ENCODE data around the gene SNAI3.
A peak's percentile ranks its signal among the peaks of the same experiment; 100 is the strongest.

The SNAI3 gene

DNA sequence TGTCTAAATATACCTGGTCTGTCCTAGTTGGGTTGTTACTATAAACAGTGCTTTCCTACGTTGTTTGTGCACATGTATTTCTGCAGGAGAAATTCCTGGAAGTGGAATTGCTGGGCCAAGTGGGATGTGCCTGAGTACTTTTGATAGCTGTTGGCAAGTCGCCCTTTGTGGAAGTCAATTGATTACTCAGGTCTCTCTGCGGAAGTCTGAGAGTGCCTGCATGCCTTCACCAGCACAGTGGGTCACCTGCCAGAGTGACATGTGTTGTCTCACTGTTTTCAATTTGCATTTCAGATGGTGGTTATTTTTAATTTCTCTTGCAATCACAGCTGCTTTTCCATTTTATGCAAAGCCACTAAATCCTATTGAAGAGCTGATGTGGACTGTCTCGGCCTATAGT, 21.2 kb downstream of the SNAI3 start:
- DNase-seq: no peak

DNA sequence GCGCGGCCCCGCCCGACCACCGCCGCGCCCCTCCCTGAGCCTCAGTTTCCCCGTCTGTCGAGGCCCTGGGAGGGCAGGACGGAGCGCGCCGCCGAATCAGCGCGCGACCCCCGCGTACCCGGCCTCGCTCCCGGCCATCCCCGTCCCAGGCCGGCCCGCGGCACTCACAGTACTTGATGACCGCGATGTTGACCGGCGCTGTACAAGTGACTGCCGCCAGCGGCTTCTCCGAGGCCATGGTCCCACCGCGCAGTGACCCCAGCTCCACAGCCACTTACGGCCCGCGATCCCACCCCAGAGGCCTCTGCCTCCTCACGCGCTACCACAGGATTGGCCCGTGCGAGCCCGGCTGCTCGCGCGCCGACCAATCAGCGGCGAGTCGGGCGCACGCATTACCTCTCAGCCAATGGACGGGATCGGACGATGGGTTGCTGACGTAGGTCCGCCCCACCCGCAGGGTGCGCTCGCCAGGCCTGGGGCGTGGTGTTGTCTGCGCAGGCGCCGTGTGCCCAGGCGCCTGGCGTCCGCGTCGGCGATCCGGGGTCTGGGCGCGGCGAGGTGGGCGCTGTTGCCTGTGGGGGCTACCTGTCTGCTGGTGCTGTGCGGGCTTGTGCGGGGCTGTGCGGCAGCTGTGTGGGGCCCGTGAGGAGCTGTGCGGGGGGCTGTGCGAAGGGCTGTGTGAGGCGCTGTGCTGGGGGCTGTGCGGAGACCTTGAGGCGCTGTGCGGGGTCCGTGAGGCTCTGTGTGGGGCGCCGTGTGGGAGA, 23.3 kb downstream of the SNAI3 start, which contains the start of gene MVD:
MVD (minus strand) TSS at position 249 of the 764 bp plus-strand sequence; CDS start at position 238, 11 bp downstream.
- peak; percentile 97 for DNase-seq

GRCh38 chr16:88662222-88662842, 24.0 kb downstream of the SNAI3 start:
- no peak for DNase-seq

GRCh38 chr16:88661468-88661867, 24.8 kb downstream of the SNAI3 start:
- DNase-seq: no peak

GRCh38 chr16:88659160-88659559, 27.1 kb downstream of the SNAI3 start:
- DNase-seq: no peak

GRCh38 chr16:88658714-88659113, 27.6 kb downstream of the SNAI3 start:
- DNase-seq: no peak

DNA sequence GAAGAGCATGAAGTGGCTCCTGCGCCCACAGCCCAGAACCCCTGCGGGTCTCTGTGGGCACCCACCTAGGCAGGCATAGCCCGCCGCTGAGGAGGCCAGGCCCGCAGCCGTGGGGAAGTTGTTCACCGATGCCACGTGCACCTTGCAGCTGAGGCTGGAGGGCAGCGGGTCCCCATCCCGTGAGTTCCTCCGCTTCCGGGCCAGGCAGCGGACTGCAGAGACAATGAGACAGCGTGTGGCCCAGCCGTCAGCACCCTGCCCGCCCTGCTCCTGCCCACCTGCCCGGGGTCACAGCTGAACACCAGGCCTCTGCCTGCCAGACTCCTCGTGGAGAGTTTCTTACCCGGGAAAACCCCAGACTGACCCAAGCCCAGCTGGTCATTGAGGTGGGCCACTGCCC, 28.9 kb downstream of the SNAI3 start:
- DNase-seq: no peak

- DNase-seq: no peak
These were observed 29.9 kb downstream of the SNAI3 start for GRCh38 chr16:88656291-88656980.

- DNase-seq: no peak
These were observed 30.5 kb downstream of the SNAI3 start for GRCh38 chr16:88655733-88656281.

DNA sequence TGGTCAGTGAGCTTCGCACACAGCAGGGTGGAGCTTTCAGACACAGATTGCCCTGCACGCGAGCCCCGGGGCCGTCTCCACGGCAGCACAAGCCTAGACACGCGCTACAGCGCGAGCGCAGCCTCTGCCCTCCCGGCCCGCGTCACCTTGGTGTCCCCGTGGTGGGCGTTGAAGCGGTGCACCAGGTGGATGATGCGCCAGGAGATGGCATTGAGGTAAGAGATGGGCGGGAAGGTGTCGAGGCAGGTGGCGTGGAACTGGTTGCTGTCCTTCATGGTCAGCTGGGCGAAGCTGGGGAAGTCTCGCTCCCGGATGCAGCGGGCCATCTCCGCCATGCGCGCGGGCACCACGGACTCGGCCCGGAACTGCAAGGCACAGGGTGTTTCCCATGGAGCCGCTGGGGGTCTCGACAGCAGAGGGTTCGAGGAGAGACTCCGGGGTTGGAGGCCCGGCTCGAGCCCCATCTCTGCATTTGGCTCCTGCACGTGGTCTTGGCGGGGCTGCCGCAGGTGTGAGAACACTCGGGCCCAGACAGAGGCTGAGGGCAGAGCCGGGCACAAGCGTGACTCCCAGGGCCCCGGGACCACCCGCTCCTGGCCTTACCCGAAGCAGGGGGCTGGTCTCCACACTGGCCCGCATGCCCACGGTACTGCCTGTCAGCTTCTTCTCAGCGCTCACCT, 31.1 kb downstream of the SNAI3 start:
- no peak for DNase-seq

DNA sequence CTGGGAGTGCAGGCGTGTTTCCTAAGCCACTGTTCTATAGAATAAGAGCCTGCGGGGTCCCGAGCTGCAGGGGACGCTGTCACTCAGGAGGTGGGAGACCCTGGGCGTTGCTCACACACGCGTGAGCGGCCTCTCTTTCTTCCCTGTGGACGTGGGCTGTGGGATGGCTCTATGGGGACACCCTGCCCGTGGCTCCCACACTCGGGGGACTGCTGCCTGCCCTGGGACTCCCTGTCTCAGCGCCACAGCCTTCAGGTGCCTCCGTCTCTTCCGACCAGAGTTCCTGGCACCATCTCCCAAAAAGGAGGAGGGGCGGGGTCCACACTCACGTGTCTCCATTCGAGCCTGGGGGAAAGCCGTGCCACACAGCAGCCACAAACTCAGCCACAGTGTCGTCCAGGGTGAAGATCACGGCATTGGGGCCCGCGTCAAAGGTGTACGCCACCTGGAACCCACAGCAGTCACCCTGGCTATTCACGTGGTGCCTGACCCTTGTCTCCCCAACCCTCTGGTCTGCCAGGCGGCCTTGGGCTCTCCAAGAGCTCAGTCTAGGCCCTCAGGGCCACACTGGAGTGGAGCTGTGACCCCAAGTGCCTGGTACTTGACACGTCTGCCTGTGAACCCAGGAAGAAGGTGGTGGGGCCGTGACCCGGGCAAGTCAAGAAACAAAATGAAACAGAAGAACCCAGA, 31.8 kb downstream of the SNAI3 start:
- no peak for DNase-seq

GRCh38 chr16:88653596-88654362, 32.5 kb downstream of the SNAI3 start:
- no peak for DNase-seq

GRCh38 chr16:88653101-88653500, 33.2 kb downstream of the SNAI3 start:
- no peak for DNase-seq

GRCh38 chr16:88652762-88653063, 33.6 kb downstream of the SNAI3 start:
- DNase-seq: no peak

- no peak for DNase-seq
These were observed 34.1 kb downstream of the SNAI3 start for GRCh38 chr16:88651989-88652761.

- DNase-seq: no peak
These were observed 34.9 kb downstream of the SNAI3 start for GRCh38 chr16:88651276-88651988.

GRCh38 chr16:88650749-88651275, 35.5 kb downstream of the SNAI3 start, which contains the start of gene CYBA:
Gene CYBA (minus strand): TSS chr16:88651053. CDS start chr16:88651013, 40 bp downstream.
- DNase-seq: peak; percentile 52

DNA sequence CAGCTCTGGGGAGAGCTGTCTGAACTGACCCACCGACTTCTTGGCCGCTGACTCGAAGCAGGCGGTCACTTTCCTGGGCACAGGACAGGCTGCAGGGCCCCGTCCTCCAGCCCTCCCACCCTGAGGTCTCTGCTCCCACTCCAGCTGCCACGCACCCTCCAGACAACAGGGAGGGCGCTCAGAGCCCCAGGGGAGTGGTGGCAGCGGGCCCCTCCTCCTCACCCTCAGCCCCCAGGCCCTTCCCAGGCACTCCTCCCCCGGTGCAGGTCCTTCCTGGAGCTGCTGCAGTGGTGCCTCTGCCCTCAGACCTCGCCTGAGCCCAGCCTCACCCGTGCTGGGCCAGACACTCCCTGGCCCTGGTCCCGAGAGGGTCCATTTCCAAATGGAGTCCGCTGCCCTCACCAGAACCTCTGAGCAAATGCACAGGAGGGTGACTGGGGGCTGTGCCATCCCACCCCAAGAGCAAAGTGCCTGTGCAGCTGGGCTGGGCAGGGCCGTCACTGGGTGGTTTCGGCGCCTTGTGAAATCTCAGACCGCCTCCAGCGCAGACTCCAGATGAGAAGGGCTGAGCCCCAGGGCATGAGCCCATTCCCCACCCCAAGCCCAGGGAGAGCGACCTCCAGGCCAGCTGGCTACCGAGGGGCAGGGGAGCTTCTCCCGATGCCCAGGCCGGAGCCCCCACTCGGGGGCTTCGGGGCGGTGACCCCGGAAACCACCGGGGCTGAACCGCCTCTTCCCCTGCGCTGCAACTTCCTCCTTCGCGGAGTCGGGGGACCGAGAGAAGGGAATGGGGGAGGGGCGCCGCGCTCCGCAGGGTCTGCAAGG, 36.2 kb downstream of the SNAI3 start:
- no peak for DNase-seq
